ENCODE results near the gene ACOT13. TPM values are rescaled to one million over a fixed set of nuclear protein-coding genes. Genes with fewer than 3 reads are reported as not detected.
"Not testable (repeated sequence)": the region's sequence is repeated elsewhere in the genome, so short reads cannot be mapped to it uniquely, and the experiment has no call there.

The ACOT13 gene
- total RNA-seq, 1 experiment from 2014 or later, result 33.5 TPM

GRCh38 chr6:24670492-24670891 is 3.6 kb downstream of the ACOT13 start:
- H3K9ac ChIP-seq (ENCODE audit: low read length); intact Hi-C loops (cut with micrococcal nuclease); H3K27me3 ChIP-seq (ENCODE audit: insufficient read depth, low read length); RAD21 ChIA-PET (ENCODE audit: low non-redundant PET in 1 of 2, low total read pairs in 2 of 2, uncharacterized antibody in 2 of 2, unreplicated experiment in 2 of 2); H3K4me2 ChIP-seq (ENCODE audit: low read length); DNase-seq (ENCODE audit: low read depth, low spot score); CTCF ChIA-PET; H3K4me3 ChIP-seq (replicated peaks in 1 of 2; ENCODE audit: low read depth in 1 of 2, low read length in 2 of 2); H3K36me3 ChIP-seq (ENCODE audit: control insufficient read depth in 1 of 2, insufficient read depth in 2 of 2, low read length in 2 of 2); ATAC-seq; H3K27ac ChIP-seq (ENCODE audit: low read depth, low read length); BruUV-seq (replicated peaks); H2AFZ ChIP-seq (ENCODE audit: low read depth, low read length, poor library complexity, severe bottlenecking); H3K9me2 ChIP-seq (ENCODE audit: insufficient read depth); H4K20me1 ChIP-seq (ENCODE audit: insufficient read depth); POLR2A ChIA-PET: not testable (repeated sequence)
- H3K79me2 ChIP-seq (ENCODE audit: insufficient read depth, low read length), result peaks cover 19% of the 10 kb centered on the region
- H3K4me1 ChIP-seq (ENCODE audit: control insufficient read depth in 1 of 2, insufficient read depth in 2 of 2, low read length in 2 of 2), result peaks cover 1 to 12% of the 10 kb centered on the region in 2 experiments; a peak in 3 of 4 replicates
- H3K9me3 ChIP-seq (ENCODE audit: control insufficient read depth in 1 of 2, insufficient read depth in 1 of 2, low read depth in 1 of 2, low read length in 2 of 2), result peaks cover 9 to 10% of the 10 kb centered on the region in 2 experiments; a peak in 2 of 4 replicates

DNA sequence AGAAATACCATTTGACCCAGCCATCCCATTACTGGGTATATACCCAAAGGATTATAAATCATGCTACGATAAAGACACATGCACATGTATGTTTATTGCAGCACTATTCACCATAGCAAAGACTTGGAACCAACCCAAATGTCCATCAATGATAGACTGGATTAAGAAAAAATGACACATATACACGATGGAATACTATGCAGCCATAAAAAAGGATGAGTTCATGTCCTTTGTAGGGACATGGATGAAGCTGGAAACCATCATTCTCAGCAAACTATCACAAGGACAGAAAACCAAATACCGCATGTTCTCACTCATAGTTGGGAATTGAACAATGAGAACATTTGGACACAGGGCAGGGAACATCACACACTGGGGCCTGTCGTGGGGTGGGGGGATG is 4.2 kb downstream of the ACOT13 start:
- H2AFZ ChIP-seq (ENCODE audit: low read depth, low read length, poor library complexity, severe bottlenecking); H3K4me1 ChIP-seq (ENCODE audit: control insufficient read depth in 1 of 2, insufficient read depth in 2 of 2, low read length in 2 of 2); intact Hi-C loops (cut with micrococcal nuclease); H3K9me2 ChIP-seq (ENCODE audit: insufficient read depth); DNase-seq (ENCODE audit: low read depth, low spot score); H3K4me2 ChIP-seq (ENCODE audit: low read length); CTCF ChIA-PET; H4K20me1 ChIP-seq (ENCODE audit: insufficient read depth); H3K27ac ChIP-seq (ENCODE audit: low read depth, low read length); H3K4me3 ChIP-seq (replicated peaks in 1 of 2; ENCODE audit: low read depth in 1 of 2, low read length in 2 of 2); BruUV-seq (replicated peaks); POLR2A ChIA-PET; H3K27me3 ChIP-seq (ENCODE audit: insufficient read depth, low read length); RAD21 ChIA-PET (ENCODE audit: low non-redundant PET in 1 of 2, low total read pairs in 2 of 2, uncharacterized antibody in 2 of 2, unreplicated experiment in 2 of 2); H3K9ac ChIP-seq (ENCODE audit: low read length); H3K36me3 ChIP-seq (ENCODE audit: control insufficient read depth in 1 of 2, insufficient read depth in 2 of 2, low read length in 2 of 2); ATAC-seq: not testable (repeated sequence)
- Histone ChIP-seq H3K79me2 (ENCODE audit: insufficient read depth, low read length) (peaks cover 13% of the 10 kb centered on the region), H3K9me3 (ENCODE audit: control insufficient read depth in 1 of 2, insufficient read depth in 1 of 2, low read depth in 1 of 2, low read length in 2 of 2) (peaks cover 9 to 10% of the 10 kb centered on the region in 2 experiments; a peak in 2 of 4 replicates)

DNA sequence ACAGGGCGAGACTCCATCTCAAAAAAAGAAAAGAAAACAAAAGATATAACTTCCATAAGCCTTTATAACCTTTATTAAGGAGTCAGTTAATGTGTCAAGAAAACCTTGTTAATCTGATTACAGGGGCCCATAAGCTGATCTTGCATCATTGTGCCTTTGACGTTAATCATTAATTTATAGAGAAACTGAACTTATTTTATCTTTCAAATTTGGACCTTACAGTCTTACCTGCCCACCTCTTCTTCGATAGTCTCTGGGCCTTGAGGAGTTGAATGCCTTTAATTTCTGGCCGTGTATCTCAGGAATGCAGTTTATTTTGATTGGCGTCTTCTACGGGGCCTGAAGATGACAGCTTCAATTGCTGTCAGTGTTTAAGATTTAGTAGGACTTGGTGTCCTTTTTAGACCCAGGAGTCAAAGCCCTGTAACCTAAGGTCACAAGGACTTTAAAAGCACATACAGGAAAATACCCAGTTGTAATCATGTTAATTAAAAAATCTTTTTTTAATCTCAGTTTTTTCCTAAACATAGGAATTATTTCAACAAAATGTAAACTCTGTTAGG is 5.8 kb downstream of the ACOT13 start:
- ChIA-PET RAD21 (ENCODE audit: low non-redundant PET in 1 of 2, low total read pairs in 2 of 2, uncharacterized antibody in 2 of 2, unreplicated experiment in 2 of 2) (no interaction called here), POLR2A (no interaction called here), CTCF (no interaction called here)
- Histone ChIP-seq H3K27ac (ENCODE audit: low read depth, low read length) (no peak overlapping the region), H3K79me2 (ENCODE audit: insufficient read depth, low read length) (peaks cover 5% of the 10 kb centered on the region; the same call in 1 of the 2 replicates), H3K9me2 (ENCODE audit: insufficient read depth) (no peaks in the 10 kb centered on the region), H3K4me2 (ENCODE audit: low read length) (no peak overlapping the region), H3K36me3 (ENCODE audit: control insufficient read depth in 1 of 2, insufficient read depth in 2 of 2, low read length in 2 of 2) (no peaks in the 10 kb centered on the region), H2AFZ (ENCODE audit: low read depth, low read length, poor library complexity, severe bottlenecking) (no peak overlapping the region), H3K4me3 (replicated peaks in 1 of 2; ENCODE audit: low read depth in 1 of 2, low read length in 2 of 2) (no peak overlapping the region), H3K9ac (ENCODE audit: low read length) (no peak overlapping the region), H3K4me1 (ENCODE audit: control insufficient read depth in 1 of 2, insufficient read depth in 2 of 2, low read length in 2 of 2) (peaks cover 0 to 5% of the 10 kb centered on the region in 2 experiments; a peak in 2 of 4 replicates), H3K27me3 (ENCODE audit: insufficient read depth, low read length) (no peaks in the 10 kb centered on the region), H4K20me1 (ENCODE audit: insufficient read depth) (no peaks in the 10 kb centered on the region), H3K9me3 (ENCODE audit: control insufficient read depth in 1 of 2, insufficient read depth in 1 of 2, low read depth in 1 of 2, low read length in 2 of 2) (peaks cover 9 to 10% of the 10 kb centered on the region in 2 experiments; a peak in 2 of 4 replicates)
- intact Hi-C loops (cut with micrococcal nuclease), result no loop called here
- no TSS peak for BruUV-seq (replicated peaks)
- DNase-seq (ENCODE audit: low read depth, low spot score), result no peak
- ATAC-seq, result no peak
- no peak for TF ChIP-seq JUND (IDR thresholded peaks at IDR 0.05)
- no peak for TF ChIP-seq YY1 (IDR thresholded peaks at IDR 0.05; ENCODE audit: extremely low read depth, insufficient replicate concordance, low read depth, low read length)
- TF ChIP-seq, protein P1, sequence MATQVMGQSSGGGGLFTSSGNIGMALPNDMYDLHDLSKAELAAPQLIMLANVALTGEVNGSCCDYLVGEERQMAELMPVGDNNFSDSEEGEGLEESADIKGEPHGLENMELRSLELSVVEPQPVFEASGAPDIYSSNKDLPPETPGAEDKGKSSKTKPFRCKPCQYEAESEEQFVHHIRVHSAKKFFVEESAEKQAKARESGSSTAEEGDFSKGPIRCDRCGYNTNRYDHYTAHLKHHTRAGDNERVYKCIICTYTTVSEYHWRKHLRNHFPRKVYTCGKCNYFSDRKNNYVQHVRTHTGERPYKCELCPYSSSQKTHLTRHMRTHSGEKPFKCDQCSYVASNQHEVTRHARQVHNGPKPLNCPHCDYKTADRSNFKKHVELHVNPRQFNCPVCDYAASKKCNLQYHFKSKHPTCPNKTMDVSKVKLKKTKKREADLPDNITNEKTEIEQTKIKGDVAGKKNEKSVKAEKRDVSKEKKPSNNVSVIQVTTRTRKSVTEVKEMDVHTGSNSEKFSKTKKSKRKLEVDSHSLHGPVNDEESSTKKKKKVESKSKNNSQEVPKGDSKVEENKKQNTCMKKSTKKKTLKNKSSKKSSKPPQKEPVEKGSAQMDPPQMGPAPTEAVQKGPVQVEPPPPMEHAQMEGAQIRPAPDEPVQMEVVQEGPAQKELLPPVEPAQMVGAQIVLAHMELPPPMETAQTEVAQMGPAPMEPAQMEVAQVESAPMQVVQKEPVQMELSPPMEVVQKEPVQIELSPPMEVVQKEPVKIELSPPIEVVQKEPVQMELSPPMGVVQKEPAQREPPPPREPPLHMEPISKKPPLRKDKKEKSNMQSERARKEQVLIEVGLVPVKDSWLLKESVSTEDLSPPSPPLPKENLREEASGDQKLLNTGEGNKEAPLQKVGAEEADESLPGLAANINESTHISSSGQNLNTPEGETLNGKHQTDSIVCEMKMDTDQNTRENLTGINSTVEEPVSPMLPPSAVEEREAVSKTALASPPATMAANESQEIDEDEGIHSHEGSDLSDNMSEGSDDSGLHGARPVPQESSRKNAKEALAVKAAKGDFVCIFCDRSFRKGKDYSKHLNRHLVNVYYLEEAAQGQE (IDR thresholded peaks at IDR 0.05; ENCODE audit: low read depth), result no peak
- no peak for TF ChIP-seq EGR1 (IDR thresholded peaks at IDR 0.05; ENCODE audit: low read depth)
- no peak for TF ChIP-seq CEBPB (IDR thresholded peaks at IDR 0.05; ENCODE audit: low read depth)
- TF ChIP-seq EZH2 (IDR thresholded peaks at IDR 0.05), result no peak
- TF ChIP-seq POLR2A (IDR thresholded peaks at IDR 0.05; ENCODE audit: borderline replicate concordance, extremely low read depth, insufficient read depth, insufficient read length), result no peak
